OCI-LY3 (cell line): Measurements from ENCODE around the gene FBXO48.

Experiments used
- CTCF ChIP-seq: fragments of 200-600, 300-600 bp; sonication (generic); IDR thresholded peaks from 2 replicates; pipeline ENCODE4 v1.5.1; 2014; ENCODE audit warnings: antibody characterized with exemption, low read length, low read depth
- EZH2phosphoT487 ChIP-seq: fragments of 200-600 bp; shearing (Covaris generic); IDR thresholded peaks from 2 replicates; pipeline ENCODE4 v1.6.1; 2018; ENCODE audit warnings: antibody characterized with exemption, mixed run types, low read depth

GRCh38 chr2:68454719-68455118, 12.4 kb downstream of the FBXO48 start:
- no peak for TF ChIP-seq CTCF
- TF ChIP-seq EZH2phosphoT487: no peak
